ENCODE measurements around the gene GMPS.
A peak's percentile ranks its signal among the peaks of the same experiment; 100 is the strongest.
"Not testable (repeated sequence)": the region's sequence is repeated elsewhere in the genome, so short reads cannot be mapped to it uniquely, and the experiment has no call there.

Gene GMPS

GRCh38 chr3:155870133-155870944 lies at the start of gene GMPS:
Gene GMPS (plus strand): TSS chr3:155870650. CDS start chr3:155870871, 221 bp downstream.
- peak; percentile 89 for DNase-seq (ENCODE audit: low read depth, low spot score)

GRCh38 chr3:155828490-155829098 lies 41.9 kb upstream of the GMPS start:
- DNase-seq (ENCODE audit: low read depth, low spot score), result not testable (repeated sequence)

- DNase-seq (ENCODE audit: low read depth, low spot score), result no peak
Observed at GRCh38 chr3:155835341-155836071, 34.9 kb upstream of the GMPS start.

GRCh38 chr3:155843569-155843968 lies 26.9 kb upstream of the GMPS start:
- no peak for DNase-seq (ENCODE audit: low read depth, low spot score)

GRCh38 chr3:155846119-155846518 lies 24.3 kb upstream of the GMPS start:
- no peak for DNase-seq (ENCODE audit: low read depth, low spot score)

- no peak for DNase-seq (ENCODE audit: low read depth, low spot score)
Observed at GRCh38 chr3:155847993-155848392, 22.5 kb upstream of the GMPS start.

- not testable (repeated sequence) for DNase-seq (ENCODE audit: low read depth, low spot score)
Observed at GRCh38 chr3:155849404-155849803, 21.0 kb upstream of the GMPS start.

- no peak for DNase-seq (ENCODE audit: low read depth, low spot score)
Observed at GRCh38 chr3:155852341-155852740, 18.1 kb upstream of the GMPS start.

- peak; percentile 6 for DNase-seq (ENCODE audit: low read depth, low spot score)
Observed at GRCh38 chr3:155853214-155854140, 17.0 kb upstream of the GMPS start.

- peak; percentile 97 for DNase-seq (ENCODE audit: low read depth, low spot score)
Observed at GRCh38 chr3:155854141-155854940, 16.1 kb upstream of the GMPS start, which contains the start of gene SLC33A1. Gene SLC33A1 (minus strand): TSS chr3:155854427. CDS start chr3:155853997, 430 bp downstream.

- DNase-seq (ENCODE audit: low read depth, low spot score), result no peak
Observed at GRCh38 chr3:155859859-155860258, 10.6 kb upstream of the GMPS start.

GRCh38 chr3:155860424-155860823 lies 10.0 kb upstream of the GMPS start:
- DNase-seq (ENCODE audit: low read depth, low spot score), result not testable (repeated sequence)

- no peak for DNase-seq (ENCODE audit: low read depth, low spot score)
Observed at GRCh38 chr3:155861476-155862183, 8.8 kb upstream of the GMPS start.

GRCh38 chr3:155862290-155862982 lies 8.0 kb upstream of the GMPS start:
- peak; percentile 23 for DNase-seq (ENCODE audit: low read depth, low spot score)

GRCh38 chr3:155863072-155863784 lies 7.2 kb upstream of the GMPS start:
- DNase-seq (ENCODE audit: low read depth, low spot score), result no peak

- DNase-seq (ENCODE audit: low read depth, low spot score), result no peak
Observed at GRCh38 chr3:155869691-155870090, 759 bp upstream of the GMPS start.

- DNase-seq (ENCODE audit: low read depth, low spot score), result peak; percentile 5
Observed at GRCh38 chr3:155870945-155871745, 695 bp downstream of the GMPS start.

GRCh38 chr3:155871746-155872158 lies 1.3 kb downstream of the GMPS start:
- no peak for DNase-seq (ENCODE audit: low read depth, low spot score)
